Left renal cortex interstitium (tissue), 4 donors: ENCODE results near the gene MAG. TPM values are rescaled to one million over a fixed set of nuclear protein-coding genes. Genes with fewer than 3 reads are reported as not detected.
A peak's percentile ranks its signal among the peaks of the same experiment; 100 is the strongest.

Experiments
- DNase-seq, 4 donors: peaks; one replicate each; pipeline ENCODE4 v3.0.0-alpha.2; 2013; ENCODE audit warnings: low read depth in 4 of 4, low spot score in 2 of 4, missing footprints in 1 of 4
- polyA plus RNA-seq, 4 donors: library from polyadenylated mRNA; unstranded; fragments of 120-200 nt; gene quantifications; one replicate each; pipeline ENCODE4 v1.2.1, GENCODE V29; 2013; ENCODE audit not compliant: insufficient read length in 4 of 4

Gene MAG
- polyA plus RNA-seq, 4 donors, result 2.6 to 15.5 (median 5.6) TPM

GRCh38 chr19:35295792-35296462 lies 4.0 kb downstream of the MAG start:
- no peak for DNase-seq

DNA sequence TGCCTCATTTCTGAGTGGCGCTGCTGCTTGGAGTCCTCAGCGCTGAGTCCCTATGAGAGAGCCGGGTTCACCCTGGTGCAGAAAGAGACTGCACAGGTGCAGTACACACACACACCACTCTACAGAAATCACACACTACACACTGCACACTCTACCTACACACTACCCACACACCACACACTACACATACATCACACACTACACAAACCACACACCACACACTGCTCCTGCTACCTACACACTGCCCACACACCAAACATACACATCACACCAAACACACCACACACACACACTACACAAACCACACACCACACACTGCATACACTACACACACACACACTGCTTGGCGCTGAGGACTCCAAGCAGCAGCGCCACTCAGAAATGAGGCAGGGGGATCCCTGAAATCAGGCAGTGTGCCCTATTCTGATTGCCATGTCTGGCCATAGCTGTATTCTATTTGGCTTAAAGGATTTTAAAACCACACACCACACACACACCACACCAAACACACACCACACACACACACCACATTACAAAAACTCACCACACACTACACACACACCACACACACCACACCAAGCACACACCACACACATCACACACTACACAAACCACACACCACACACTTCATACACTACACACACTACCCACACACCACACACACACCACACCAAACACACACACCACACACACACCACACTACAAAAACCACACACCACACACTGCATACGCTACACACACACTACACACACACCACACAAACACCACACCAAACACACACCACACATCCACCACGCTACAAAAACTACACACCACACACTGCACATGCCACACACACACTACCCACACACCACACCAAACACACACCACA lies 4.9 kb downstream of the MAG start:
- DNase-seq, result no peak

DNA sequence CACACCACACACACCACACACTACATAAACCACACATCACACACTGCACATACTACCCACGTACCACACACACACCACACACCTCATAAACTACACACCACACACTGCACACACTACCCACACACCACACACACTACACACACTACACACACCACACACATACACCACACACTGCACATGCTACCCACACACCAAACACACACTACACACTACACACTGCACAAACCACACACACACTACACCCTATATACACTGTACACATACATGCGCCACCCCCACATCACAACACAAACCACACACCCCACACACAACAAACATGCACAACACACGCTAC lies 5.5 kb downstream of the MAG start:
- no peak for DNase-seq

GRCh38 chr19:35297922-35298321 lies 6.0 kb downstream of the MAG start:
- DNase-seq, result no peak

GRCh38 chr19:35298561-35298972 lies 6.6 kb downstream of the MAG start:
- DNase-seq, result no peak

DNA sequence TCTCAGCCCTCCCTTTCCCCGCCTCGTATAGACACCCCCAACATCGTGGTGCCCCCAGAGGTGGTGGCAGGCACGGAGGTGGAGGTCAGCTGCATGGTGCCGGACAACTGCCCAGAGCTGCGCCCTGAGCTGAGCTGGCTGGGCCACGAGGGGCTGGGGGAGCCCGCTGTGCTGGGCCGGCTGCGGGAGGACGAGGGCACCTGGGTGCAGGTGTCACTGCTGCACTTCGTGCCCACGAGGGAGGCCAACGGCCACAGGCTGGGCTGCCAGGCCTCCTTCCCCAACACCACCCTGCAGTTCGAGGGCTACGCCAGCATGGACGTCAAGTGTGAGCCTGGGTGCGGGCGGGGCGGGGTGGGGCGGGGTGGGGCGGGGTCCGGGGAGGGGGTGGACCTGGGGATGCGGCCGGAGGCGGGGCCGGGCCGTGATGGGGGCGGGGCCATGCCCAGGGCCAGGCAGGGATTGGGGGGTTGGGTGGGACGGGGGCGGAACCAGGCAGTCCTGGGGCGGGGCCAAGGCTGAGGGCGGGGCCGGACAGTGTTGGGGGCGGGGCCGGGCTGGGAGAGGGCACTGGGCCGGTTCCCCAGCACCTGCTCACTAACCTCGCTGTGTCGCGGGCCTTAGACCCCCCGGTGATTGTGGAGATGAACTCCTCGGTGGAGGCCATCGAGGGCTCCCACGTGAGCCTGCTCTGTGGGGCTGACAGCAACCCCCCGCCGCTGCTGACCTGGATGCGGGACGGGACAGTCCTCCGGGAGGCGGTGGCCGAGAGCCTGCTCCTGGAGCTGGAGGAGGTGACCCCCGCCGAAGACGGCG lies 7.8 kb downstream of the MAG start:
- DNase-seq, result no peak

DNA sequence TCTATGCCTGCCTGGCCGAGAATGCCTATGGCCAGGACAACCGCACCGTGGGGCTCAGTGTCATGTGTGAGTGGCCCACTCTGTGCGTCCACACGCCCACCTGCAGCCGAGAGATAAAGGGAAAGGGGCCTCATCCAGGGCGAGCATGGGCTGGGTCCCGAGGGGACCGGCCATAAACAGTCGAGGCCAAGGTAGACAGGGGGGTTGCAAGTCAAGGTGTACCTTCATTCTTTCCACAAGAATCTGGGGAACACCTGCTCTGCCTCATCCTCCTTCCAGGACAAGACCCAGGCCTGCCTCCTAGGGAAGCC lies 8.3 kb downstream of the MAG start:
- no peak for DNase-seq

DNA sequence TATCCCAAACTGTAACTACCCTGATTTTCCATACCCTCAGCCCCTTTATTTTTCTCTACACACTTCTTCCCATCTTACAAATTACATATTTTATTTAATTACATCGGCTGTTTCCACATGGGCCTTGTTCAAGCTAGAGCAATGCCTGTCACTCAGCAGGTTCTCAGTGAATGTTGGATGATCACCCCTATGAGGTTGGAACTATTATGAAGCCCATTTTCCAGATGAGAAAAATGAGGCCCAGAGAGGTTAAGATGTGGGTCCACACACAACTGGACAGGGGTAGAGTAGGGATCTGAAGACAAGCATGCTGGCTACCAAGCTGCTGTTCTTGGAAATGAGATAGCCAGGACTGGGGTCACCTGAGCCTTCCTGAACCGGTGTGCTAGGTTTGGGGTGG lies 10.0 kb downstream of the MAG start:
- no peak for DNase-seq

DNA sequence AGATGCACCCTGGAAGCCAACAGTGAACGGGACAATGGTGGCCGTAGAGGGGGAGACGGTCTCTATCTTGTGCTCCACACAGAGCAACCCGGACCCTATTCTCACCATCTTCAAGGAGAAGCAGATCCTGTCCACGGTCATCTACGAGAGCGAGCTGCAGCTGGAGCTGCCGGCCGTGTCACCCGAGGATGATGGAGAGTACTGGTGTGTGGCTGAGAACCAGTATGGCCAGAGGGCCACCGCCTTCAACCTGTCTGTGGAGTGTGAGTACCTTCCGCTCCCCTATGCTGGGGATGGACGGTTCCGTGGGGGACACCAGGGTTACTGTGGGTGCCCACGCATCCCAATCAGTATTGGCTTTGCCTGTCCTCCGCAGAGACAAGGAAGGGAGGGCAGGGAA lies 10.5 kb downstream of the MAG start:
- DNase-seq, result no peak

GRCh38 chr19:35303357-35303915 lies 11.5 kb downstream of the MAG start:
- DNase-seq, result no peak

GRCh38 chr19:35304036-35304435 lies 12.1 kb downstream of the MAG start:
- DNase-seq, result no peak

DNA sequence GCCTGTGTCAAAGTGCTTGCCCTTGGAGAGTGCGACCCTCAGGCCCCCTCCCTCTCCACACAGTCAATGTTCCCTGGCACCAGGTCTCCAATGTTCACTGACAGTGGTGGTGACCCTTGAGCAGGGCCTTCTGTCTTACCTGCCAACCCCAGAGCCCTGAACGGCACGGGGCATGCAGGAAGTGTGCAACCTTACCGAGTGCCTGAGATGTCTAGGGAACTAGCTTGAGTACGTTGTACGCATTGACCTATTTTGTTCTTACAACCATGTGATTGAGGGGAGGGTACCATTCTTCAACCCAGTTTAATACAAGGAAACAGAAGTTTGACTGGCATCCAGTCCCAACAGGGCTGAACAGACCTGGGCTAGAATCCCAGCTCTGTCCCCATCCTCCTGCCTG lies 13.2 kb downstream of the MAG start:
- no peak for DNase-seq

DNA sequence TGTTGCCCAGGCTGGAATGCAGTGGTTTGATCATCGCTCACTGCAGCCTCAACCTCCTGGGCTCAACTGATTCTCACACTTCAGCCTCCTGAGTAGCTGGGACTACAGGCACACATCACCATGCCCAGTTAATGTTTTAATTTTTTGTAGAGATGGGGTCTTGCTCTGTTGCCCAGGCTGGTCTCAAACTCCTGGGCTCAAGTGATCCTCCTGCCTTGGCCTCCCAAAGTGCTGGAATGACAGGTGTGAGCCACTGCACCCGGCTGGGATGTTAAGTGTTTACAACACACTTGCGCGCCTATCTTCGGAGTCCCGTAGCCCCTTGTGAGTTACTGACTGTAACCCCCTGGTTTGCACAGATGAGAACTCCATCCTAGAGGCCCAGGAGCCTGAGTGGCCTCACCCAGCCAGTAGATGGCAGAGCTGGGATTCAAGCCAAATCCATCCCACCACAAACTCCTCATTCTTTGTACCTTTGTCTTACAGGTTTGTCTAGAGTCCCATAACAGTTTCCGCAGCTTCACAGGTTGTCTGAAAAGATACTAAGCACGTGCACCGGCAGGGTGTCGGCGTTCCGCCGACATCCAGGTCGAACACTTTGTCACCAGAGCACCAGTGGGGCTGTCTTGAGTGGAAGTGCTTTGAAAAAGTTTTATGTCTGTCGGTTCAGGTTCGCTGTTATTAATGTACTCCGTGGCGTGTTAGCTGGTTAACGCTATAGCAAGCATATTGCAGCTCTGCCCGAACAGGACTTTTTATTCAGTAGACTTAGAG lies 14.7 kb downstream of the MAG start:
- no peak for DNase-seq

GRCh38 chr19:35307931-35308330 lies 16.0 kb downstream of the MAG start:
- no peak for DNase-seq

DNA sequence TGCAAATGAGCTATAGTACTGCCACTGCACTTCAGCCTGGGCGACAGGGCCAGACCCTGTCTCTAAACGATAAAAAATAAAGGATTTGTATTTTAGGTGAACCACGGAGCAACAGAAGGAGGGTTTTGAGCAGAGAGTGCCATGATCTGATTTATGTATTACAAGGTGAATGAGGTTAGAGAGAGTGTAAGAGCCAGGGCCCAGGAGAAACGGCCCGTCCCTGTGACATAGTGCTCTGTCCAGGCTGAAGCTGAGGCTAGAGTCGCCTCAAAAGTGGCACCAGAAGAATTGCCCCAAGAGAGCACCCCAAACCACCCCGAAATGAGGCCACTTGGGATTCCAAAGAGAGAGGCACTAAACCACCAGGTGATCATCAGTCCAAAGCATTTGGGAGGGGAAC lies 16.9 kb downstream of the MAG start:
- DNase-seq, result no peak

DNA sequence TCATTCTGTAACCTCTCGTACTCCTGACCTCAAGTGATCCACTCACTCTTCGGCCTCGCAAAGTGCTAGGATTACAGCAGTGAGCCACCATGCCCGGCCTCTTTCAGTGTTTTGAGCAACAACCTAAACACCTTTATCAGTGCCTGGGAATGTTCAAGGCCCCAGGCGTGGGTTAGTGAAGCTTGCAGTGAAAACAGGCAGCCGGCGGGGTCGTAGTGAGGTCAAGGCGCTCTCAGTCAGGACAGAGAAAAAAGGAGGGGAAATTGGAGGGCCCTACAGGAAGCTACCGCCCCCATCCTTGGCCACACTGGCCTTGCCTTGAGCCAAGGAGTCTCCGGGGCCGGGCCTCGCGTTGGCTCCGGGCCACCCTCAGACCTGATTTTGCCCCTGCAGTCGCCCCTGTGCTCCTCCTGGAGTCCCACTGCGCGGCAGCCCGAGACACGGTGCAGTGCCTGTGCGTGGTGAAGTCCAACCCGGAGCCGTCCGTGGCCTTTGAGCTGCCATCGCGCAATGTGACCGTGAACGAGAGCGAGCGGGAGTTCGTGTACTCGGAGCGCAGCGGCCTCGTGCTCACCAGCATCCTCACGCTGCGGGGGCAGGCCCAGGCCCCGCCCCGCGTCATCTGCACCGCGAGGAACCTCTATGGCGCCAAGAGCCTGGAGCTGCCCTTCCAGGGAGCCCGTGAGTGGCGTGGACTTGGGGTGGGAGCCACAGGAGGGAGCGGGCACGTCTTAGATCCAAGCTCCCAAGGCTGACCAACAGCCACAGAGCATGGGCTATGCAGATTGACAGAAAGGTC lies 17.7 kb downstream of the MAG start:
- peak in 3 of 4 donors; percentile 50 to 77 (median 66) for DNase-seq

DNA sequence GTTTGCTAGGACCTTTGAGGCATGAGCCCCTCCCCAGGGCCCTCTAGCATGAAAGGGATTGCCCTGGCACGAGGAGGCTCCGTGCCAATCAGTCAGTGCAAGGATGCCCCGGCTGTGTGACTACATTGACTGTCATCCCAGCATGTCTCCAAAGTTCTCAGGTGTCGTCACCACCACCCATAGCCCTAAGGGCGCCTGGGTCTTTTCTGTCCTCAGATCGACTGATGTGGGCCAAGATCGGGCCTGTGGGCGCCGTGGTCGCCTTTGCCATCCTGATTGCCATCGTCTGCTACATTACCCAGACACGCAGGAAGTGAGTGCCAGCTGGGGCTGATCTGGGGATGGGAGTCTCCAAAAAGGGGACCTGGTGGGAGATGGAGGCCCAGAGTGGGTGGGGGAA lies 18.4 kb downstream of the MAG start:
- no peak for DNase-seq

DNA sequence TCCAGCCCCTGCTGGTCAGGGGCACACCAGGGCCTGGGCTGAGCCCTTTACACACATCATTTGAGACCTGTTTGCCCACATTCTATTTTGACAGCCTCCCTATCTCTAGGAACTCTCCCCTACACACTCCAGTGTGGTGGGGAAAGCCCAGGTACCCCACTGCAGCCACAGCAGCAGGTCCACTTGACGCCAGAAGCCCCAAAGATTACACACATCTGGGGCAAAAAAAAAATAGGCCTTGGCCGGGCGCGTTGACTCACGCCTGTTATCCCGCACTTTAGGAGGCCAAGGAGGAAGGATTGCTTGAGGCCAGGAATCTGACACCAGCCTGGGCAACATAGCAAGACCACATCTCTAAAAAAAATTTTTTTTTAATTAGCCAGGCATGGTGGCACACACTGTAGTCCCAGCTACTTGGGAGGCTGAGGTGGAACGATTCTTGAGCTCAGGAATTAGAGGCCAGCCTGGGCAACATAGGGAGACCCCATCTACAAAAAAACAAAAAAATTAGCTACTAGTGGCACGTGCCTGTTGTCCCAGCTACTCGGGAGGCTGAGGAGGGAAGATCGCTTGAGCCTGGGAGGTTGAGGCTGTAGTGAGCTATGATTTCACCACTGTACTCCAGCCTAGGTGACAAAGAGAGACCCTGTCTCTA lies 19.0 kb downstream of the MAG start:
- no peak for DNase-seq
